ENCODE results near the gene QTRT2.

GRCh38 chr3:114011059-114011797, 45.3 kb upstream of the QTRT2 start:
- TF ChIP-seq EZH2phosphoT487 (IDR thresholded peaks at IDR 0.05; ENCODE audit: insufficient read depth, low read depth) (no peak), EZH2 (IDR thresholded peaks at IDR 0.05; ENCODE audit: insufficient read depth, poor library complexity, severe bottlenecking) (no peak)

Data from GM23248 (cell line).